HEK293T (cell line): ENCODE results near the gene ZNF334.

Source experiments
- CTCF ChIA-PET: fragments of 350-600 bp; formaldehyde crosslinking; extraction: SDS; loops from one replicate; lab custom pipeline; 2021; ENCODE audit warnings: antibody characterized with exemption, inconsistent platforms; lab: Yijun Ruan, JAX
- POLR2A ChIA-PET: fragments of 350-600 bp; formaldehyde crosslinking; extraction: SDS; loops from one replicate; lab custom pipeline; 2020; ENCODE audit warnings: antibody characterized with exemption, inconsistent platforms; lab: Yijun Ruan, JAX
- DNase-seq: peaks from one replicate; pipeline ENCODE4 v3.0.0; 2012; ENCODE audit warnings: mixed read lengths; ENCODE audit errors: extremely low spot score
- ARNT ChIP-seq: fragments of 450-650 bp; IDR thresholded peaks from 2 replicates; pipeline ENCODE4 v1.6.1; 2017; ENCODE audit warnings: mild to moderate bottlenecking
- BHLHE40 ChIP-seq: fragments of 450-650 bp; IDR thresholded peaks from 2 replicates; pipeline ENCODE4 v1.6.1; 2016; ENCODE audit warnings: mild to moderate bottlenecking, moderate library complexity, borderline replicate concordance
- CTBP1 ChIP-seq: fragments of 450-650 bp; IDR thresholded peaks from 2 replicates; pipeline ENCODE4 v1.6.1; 2016; ENCODE audit warnings: borderline replicate concordance
- ELF4 ChIP-seq: fragments of 450-650 bp; IDR thresholded peaks from 2 replicates; pipeline ENCODE4 v1.6.1; 2017; ENCODE audit warnings: antibody characterized with exemption
- FOXA1 ChIP-seq: fragments of 450-650 bp; IDR thresholded peaks from 2 replicates; pipeline ENCODE4 v1.6.1; 2016; ENCODE audit warnings: mild to moderate bottlenecking
- FOXK2 ChIP-seq: fragments of 450-650 bp; IDR thresholded peaks from 2 replicates; pipeline ENCODE4 v1.6.1; 2016; ENCODE audit warnings: mild to moderate bottlenecking
- FOXM1 ChIP-seq: fragments of 450-650 bp; IDR thresholded peaks from 2 replicates; pipeline ENCODE4 v1.6.1; 2017; ENCODE audit warnings: mild to moderate bottlenecking, borderline replicate concordance
- HDGF ChIP-seq: fragments of 450-650 bp; IDR thresholded peaks from 2 replicates; pipeline ENCODE4 v1.6.1; 2017; ENCODE audit warnings: antibody characterized with exemption, borderline replicate concordance
- L3MBTL2 ChIP-seq: fragments of 450-650 bp; conservative IDR thresholded peaks from 2 replicates; pipeline ENCODE4 v1.6.1; 2016; ENCODE audit warnings: mild to moderate bottlenecking
- LEF1 ChIP-seq: fragments of 450-650 bp; IDR thresholded peaks from 2 replicates; pipeline ENCODE4 v1.6.1; 2017; ENCODE audit warnings: mild to moderate bottlenecking, borderline replicate concordance
- NFRKB ChIP-seq: fragments of 450-650 bp; IDR thresholded peaks from 2 replicates; pipeline ENCODE4 v1.6.1; 2016; ENCODE audit warnings: mild to moderate bottlenecking, moderate library complexity
- SP1 ChIP-seq: fragments of 450-650 bp; IDR thresholded peaks from 2 replicates; pipeline ENCODE4 v1.6.1; 2017
- SUZ12 ChIP-seq: fragments of 450-650 bp; IDR thresholded peaks from 2 replicates; pipeline ENCODE4 v1.6.1; 2016; ENCODE audit warnings: mild to moderate bottlenecking
- TARDBP ChIP-seq: fragments of 450-650 bp; IDR thresholded peaks from 2 replicates; pipeline ENCODE4 v1.6.1; 2016
- ZNF384 ChIP-seq: fragments of 450-650 bp; IDR thresholded peaks from 2 replicates; pipeline ENCODE4 v1.6.1; 2016
- TF ChIP-seq, protein P1 (sequence below): fragments of 450-650 bp; IDR thresholded peaks from 2 replicates; pipeline ENCODE4 v1.6.1; 2016

ZNF334 gene

DNA sequence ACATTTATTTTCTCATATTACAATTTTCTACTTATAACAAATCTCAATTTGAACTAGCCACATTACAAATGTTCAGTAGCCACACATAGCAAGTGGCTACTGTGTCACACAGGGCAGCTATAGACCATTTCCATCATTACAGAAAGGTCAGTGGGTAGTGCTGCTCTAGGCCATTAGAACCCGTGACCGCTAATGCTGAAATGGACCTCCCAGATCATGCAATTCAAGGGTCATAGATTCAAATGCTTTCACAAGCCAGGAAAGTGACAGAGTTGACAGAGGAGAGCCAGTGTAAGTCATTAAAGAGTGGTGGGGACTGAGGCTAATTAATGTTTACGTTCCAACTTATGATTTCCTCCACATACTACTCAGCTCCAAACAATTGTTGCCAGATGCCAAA, 40.6 kb upstream of the ZNF334 start:
- ChIA-PET POLR2A (no interaction called here), CTCF (interaction anchor here (1.6 kb wide), 1 partner anchor 8 kb away, joined by 3 read pairs; no protein-coding TSS in a partner anchor)
- no peak for DNase-seq
- TF ChIP-seq BHLHE40 (no peak), FOXA1 (no peak), SUZ12 (no peak), NFRKB (no peak), ZNF384 (no peak), ARNT (no peak), LEF1 (no peak), ELF4 (no peak), FOXM1 (no peak)
- TF ChIP-seq, protein P1, sequence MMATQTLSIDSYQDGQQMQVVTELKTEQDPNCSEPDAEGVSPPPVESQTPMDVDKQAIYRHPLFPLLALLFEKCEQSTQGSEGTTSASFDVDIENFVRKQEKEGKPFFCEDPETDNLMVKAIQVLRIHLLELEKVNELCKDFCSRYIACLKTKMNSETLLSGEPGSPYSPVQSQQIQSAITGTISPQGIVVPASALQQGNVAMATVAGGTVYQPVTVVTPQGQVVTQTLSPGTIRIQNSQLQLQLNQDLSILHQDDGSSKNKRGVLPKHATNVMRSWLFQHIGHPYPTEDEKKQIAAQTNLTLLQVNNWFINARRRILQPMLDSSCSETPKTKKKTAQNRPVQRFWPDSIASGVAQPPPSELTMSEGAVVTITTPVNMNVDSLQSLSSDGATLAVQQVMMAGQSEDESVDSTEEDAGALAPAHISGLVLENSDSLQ, result no peak

DNA sequence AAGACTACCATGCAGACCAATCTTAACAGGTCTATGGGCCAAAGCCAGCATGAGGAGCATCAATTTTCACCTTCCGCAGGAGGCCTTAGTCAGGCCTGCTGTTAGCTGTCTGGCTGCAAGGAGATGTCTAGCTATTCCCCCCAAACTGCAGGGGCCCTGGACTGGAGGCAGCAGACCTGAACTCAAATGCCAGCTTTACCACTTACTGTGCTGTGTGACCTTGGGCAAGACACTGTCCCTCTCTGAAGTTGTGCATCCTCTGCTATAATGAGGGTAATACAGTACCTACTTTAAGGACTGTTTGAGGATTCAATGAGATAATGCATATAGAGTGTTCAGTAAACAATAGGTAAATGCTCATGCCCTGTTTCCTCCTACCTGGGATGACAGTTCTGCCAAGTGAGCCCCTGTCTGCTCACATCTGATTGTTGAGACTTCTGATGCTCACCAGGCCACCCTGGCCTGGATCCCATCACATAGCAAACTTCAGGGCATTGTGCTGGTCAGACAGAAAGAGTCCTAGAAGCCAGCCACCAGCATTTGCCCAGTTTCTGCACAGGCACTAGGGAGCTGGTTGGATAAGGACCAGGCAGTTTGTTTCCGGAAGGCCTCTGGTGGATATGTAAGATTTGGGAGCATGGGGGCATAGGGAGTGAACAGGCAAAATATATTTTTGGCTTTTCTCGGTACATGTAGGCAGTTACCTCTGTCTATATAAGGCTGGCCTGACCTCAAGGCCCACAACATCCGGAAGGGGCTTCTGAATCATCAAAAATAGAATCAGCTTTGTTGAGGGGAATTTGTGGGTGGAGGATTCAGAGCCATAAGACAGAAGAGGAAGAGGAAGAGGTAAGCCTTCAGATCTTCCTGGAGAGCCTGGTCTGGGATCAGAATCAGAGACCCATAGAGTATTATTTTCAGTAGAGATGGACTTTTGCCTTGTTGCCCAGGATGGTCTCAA, 39.4 kb upstream of the ZNF334 start:
- TF ChIP-seq FOXM1 (no peak), ELF4 (no peak), FOXK2 (no peak), HDGF (no peak)
- POLR2A ChIA-PET, result no interaction called here
- CTCF ChIA-PET, result interaction anchor here (0.6 to 1.6 kb wide), 2 partner anchors 9 to 10 kb away, joined by 3 read pairs; no protein-coding TSS in a partner anchor
- DNase-seq, result no peak

DNA sequence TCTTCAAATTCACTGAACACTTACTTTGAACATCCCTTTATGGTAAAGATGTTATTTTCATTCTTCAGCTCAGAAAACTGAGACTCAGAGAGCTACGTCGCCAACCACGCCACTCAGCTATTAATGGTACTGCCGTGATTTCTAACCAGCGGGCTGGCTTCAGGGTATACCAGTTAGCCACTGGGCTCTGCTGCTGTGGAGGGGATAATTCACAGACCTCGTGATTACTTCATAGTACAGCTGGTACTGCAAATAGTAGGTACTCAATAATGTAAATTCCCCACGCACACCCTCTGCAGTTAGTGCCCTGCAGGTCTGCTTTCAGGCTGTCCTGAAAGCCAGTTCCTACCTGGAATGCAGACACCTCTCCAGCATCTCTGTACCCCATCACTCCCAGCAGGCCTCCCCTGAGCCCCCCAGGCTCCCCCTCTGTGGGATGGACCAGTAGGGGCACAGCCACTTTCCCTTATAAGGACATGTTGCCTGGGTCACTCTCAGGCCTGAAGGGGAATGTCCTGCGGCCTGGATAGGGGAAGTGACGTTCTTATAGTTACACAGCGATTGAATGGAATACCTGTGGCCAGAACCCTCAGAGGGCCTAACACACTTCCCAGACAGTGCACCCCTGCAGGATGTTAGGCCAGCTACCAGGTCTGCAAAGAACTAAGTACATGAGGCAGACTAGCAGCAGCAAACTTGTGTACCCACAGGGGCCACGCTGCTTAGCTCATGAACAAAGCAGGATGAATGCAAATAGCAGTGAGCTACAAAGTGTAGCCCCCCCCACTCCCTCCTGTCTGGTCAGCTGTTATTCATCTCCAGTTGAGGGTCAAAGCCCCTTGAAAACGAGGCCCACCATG, 38.4 kb upstream of the ZNF334 start:
- TF ChIP-seq ARNT, result no peak
- no peak for TF ChIP-seq TARDBP
- no peak for TF ChIP-seq CTBP1
- TF ChIP-seq L3MBTL2, result no peak
- no peak for TF ChIP-seq HDGF
- TF ChIP-seq LEF1, result no peak
- DNase-seq, result no peak
- ChIA-PET CTCF (interaction anchor here (0.6 to 1.6 kb wide), 2 partner anchors 9 to 10 kb away, joined by 3 read pairs; no protein-coding TSS in a partner anchor), POLR2A (no interaction called here)

DNA sequence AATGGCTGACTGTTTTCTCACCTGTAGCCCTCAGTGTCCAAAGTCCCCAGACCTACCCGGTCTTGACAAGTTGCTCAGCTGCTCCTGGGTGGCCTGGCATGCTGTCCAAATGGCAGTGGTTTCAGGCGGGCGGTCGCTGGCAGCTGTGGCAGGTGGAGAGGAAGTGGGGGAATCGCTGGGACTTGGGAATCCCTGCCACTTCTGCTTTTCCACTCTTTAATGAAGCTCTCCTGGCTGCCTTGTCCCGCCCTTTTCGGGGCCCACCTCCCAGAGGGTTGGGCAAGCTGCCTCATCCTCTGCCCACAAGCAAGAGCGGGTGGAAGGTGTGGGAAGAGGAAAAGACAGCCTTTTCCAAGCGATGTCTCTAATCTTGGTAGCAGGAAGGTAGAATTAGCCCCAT, 37.1 kb upstream of the ZNF334 start, which contains the start of gene OCSTAMP:
OCSTAMP (minus strand) TSS at position 194 of the 400 bp plus-strand sequence; CDS start at position 100, 94 bp downstream.
- no peak for DNase-seq

DNA sequence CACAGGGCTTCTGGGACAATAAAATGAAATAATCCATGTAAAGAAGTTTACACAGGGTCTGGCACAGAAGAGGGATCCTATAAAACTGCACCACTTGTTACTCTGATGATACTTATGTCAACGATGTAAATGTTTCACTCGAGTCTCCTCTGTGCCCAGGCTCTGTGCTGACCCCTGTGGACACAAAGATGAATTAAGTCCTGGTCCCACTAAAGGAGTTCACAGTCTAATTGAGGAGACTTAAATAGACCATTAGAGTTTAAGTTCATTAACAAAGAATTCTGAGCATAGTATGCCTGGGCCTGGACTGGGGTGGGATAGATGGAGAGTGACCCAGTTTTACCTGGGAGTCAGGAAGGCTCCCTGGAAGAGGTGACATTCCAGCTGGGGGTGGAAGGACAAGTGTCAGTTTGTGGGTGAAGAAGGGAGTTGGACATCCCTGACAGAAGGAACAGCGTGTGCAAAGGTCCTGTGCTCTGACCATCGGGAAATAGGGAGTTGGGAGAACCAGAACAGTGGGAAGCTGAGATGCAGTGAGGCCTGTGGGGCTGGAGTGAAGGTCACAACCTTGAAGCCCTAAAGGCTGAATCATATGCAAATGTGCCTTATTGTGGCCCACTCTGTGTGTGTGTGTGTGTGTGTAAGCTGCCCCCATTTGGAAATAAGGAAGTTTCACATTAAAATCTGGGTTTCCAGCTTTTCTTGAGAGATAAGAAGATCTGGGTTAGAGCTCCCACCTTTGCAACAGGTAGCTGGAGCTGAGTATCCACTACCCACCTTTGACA, 36.0 kb upstream of the ZNF334 start:
- ChIA-PET CTCF (interaction anchor here (1.3 kb wide), 1 partner anchor 13 kb away, joined by 5 read pairs; no protein-coding TSS in a partner anchor), POLR2A (no interaction called here)
- TF ChIP-seq FOXA1 (no peak), SUZ12 (no peak), FOXM1 (no peak), TARDBP (no peak), NFRKB (no peak), HDGF (no peak)
- TF ChIP-seq, protein P1, result no peak
- no peak for DNase-seq

More for the DNA sequence above, 37.1 kb upstream of the ZNF334 start, which contains the start of gene OCSTAMP:
- TF ChIP-seq CTBP1 (no peak), FOXA1 (no peak), NFRKB (no peak), SUZ12 (no peak), HDGF (no peak), TARDBP (no peak), SP1 (no peak)
- ChIA-PET POLR2A (no interaction called here), CTCF (interaction anchor here (1.3 kb wide), 1 partner anchor 12 kb away, joined by 5 read pairs; no protein-coding TSS in a partner anchor)

DNA sequence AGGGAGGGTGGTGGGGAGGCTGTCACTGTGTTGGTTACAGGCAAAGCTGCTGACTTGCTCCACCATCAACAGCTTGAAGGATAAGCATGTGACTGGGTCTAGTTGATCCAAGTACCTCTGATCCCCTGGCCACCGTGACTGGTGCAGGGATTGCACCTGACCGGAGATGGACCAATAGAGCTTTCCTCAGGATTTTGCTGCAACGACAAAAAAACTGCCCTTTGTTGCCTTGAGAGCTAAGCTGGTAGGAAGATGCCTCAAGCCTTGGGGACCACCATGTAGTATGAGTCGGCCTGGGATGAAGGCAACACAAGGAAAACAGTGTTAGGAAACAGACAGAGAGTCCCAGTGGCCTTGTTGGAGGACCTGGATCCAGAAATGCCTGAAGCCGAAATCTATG, 35.3 kb upstream of the ZNF334 start:
- POLR2A ChIA-PET, result no interaction called here
- no peak for TF ChIP-seq L3MBTL2
- no peak for TF ChIP-seq HDGF
- no peak for TF ChIP-seq CTBP1
- no peak for TF ChIP-seq LEF1
- TF ChIP-seq ARNT, result no peak
- TF ChIP-seq, protein P1, result no peak
- TF ChIP-seq ELF4, result no peak
- TF ChIP-seq FOXM1, result no peak
- TF ChIP-seq SUZ12, result no peak
- no peak for TF ChIP-seq NFRKB
- TF ChIP-seq TARDBP, result no peak
- TF ChIP-seq BHLHE40, result no peak
- DNase-seq, result no peak
- CTCF ChIA-PET, result no interaction called here
